Kidney (tissue), 14 donors: ENCODE data around the gene KLHL11. TPM values are rescaled to one million over a fixed set of nuclear protein-coding genes. Genes with fewer than 3 reads are reported as not detected.
"Not testable (repeated sequence)": the region's sequence is repeated elsewhere in the genome, so short reads cannot be mapped to it uniquely, and the experiment has no call there.

ENCODE experiments used
- DNase-seq, 5 donors: peaks; one replicate each; pipeline ENCODE4 v3.0.0-alpha.2; 2013 to 2020
- FAIRE-seq: peaks from 2 replicates; lab custom pipeline; 2012; peaks lifted over from hg19 to GRCh38; lab: Jason Lieb, UNC
- H3K27ac ChIP-seq, 2 donors: one replicate each; pipeline ENCODE4 v1.7.0; 2013; ENCODE audit warnings: low read depth in 2 of 2, low read length in 2 of 2, inconsistent platforms in 1 of 2
- H3K27me3 ChIP-seq: one replicate; pipeline ENCODE4 v1.7.1; 2013; ENCODE audit warnings: low read length, inconsistent platforms; ENCODE audit not compliant: control insufficient read depth, insufficient read depth
- H3K36me3 ChIP-seq, 3 donors: one replicate each; pipeline versions ENCODE4 v1.7.0 to v1.7.1; 2013; ENCODE audit warnings: low read length in 3 of 3, control low read depth in 1 of 3, inconsistent platforms in 1 of 3; ENCODE audit not compliant: insufficient read depth in 3 of 3, control insufficient read depth in 2 of 3
- H3K4me1 ChIP-seq, 3 donors: one replicate each; pipeline versions ENCODE4 v1.7.0 to v1.7.1; 2013; ENCODE audit warnings: low read length in 3 of 3, inconsistent platforms in 1 of 3, low read depth in 1 of 3; ENCODE audit not compliant: control insufficient read depth in 2 of 3, insufficient read depth in 2 of 3
- H3K4me3 ChIP-seq, 3 donors: one replicate each; pipeline versions ENCODE4 v1.7.0 to v1.8.1; 2013; ENCODE audit warnings: low read length in 3 of 3, control low read depth in 1 of 3, inconsistent platforms in 1 of 3
- H3K9ac ChIP-seq, 3 donors: one replicate each; pipeline versions ENCODE4 v1.7.0 to v1.7.1; 2013; ENCODE audit warnings: low read length in 3 of 3, control low read depth in 1 of 3, inconsistent platforms in 1 of 3
- H3K9me3 ChIP-seq, 3 donors: one replicate each; pipeline versions ENCODE4 v1.7.0 to v1.7.1; 2013; ENCODE audit warnings: low read length in 3 of 3, control low read depth in 1 of 3, inconsistent platforms in 1 of 3; ENCODE audit not compliant: control insufficient read depth in 2 of 3, insufficient read depth in 1 of 3
- intact Hi-C: fragments of 100-400 bp; cut with DNase I; formaldehyde crosslinking; loops from one replicate; pipeline ENCODE4 v1.11.1; 2022
- polyA plus RNA-seq: library from polyadenylated mRNA; stranded (reverse); fragments of 350-450 nt; fragmentation: Illumina TruSeq; extraction: RNeasy Lipid Tissue Mini Kit (QIAGEN cat#74804); gene quantifications from one replicate; pipeline ENCODE4 v1.2.3, GENCODE V29; 2014; ENCODE audit warnings: low read depth, low replicate concordance; ENCODE audit not compliant: insufficient read depth
- total RNA-seq: library from RNA; stranded (reverse); fragmentation: NEBNext Ultra II Directional; extraction: Animal tissue kit (Norgen Biotek cat#: 25700); gene quantifications from one replicate; pipeline ENCODE4 v1.2.1, GENCODE V29; 2021
- TF ChIP-seq, protein P1 (sequence below): IDR thresholded peaks from 3 replicates; pipeline ENCODE4 v1.5.1; 2012; ENCODE audit warnings: mild to moderate bottlenecking, moderate library complexity, borderline replicate concordance; ENCODE audit not compliant: insufficient read depth; ENCODE audit errors: extremely low read depth
- donor health status: control.
- donor health status: control.
- donor health status: control.
- donor health status: control.
- donor health status: control.
- donor health status: DM: yes; HTN: yes; CAD: no.
- donor health status: Normal renal cell carcinoma (clear cell type).

KLHL11 gene
- total and polyA plus RNA-seq, 2 donors from 2014 or later, result 0.37 to 16.1 TPM

DNA sequence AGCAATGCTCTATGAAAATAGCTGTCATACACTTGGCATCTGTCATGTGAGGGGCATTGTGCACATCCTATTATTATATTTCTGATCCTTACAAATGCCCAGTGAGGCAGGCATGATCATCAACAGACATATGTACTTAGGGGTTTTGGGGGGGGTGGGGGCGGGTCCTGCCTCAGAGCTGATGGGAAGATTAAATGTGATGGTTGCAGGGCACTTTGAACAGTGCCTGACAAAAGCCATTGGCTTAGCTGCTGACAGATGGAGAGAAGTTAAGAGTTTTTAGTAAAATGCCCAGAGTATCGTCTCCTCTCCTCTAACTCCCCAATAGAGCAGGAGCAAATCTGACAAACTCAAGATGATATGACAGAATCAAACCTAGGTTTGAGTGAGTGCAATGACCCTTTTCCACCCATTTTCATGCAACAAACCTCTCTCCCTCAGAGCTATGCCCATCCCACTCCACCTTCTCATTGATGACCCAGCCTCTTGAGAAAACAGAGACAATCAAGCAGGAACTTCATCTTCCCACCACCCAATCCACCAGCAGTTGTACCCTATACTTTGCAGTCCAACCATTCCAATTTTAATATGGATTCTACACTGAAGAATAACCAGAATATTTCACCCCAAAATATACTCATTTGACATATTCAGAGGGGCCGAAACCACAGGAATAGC lies 4.8 kb downstream of the KLHL11 start:
- intact Hi-C loops, result no loop called here
- Histone ChIP-seq H3K27ac (no peak overlapping the region), H3K27me3 (no peaks in the 10 kb centered on the region), H3K9ac (no peak overlapping the region), H3K36me3 (no peaks in the 10 kb centered on the region), H3K4me1 (peaks cover 0 to 15% (median 9%) of the 10 kb centered on the region in 3 donors), H3K9me3 (no peaks in the 10 kb centered on the region), H3K4me3 (no peak overlapping the region)
- TF ChIP-seq, protein P1, sequence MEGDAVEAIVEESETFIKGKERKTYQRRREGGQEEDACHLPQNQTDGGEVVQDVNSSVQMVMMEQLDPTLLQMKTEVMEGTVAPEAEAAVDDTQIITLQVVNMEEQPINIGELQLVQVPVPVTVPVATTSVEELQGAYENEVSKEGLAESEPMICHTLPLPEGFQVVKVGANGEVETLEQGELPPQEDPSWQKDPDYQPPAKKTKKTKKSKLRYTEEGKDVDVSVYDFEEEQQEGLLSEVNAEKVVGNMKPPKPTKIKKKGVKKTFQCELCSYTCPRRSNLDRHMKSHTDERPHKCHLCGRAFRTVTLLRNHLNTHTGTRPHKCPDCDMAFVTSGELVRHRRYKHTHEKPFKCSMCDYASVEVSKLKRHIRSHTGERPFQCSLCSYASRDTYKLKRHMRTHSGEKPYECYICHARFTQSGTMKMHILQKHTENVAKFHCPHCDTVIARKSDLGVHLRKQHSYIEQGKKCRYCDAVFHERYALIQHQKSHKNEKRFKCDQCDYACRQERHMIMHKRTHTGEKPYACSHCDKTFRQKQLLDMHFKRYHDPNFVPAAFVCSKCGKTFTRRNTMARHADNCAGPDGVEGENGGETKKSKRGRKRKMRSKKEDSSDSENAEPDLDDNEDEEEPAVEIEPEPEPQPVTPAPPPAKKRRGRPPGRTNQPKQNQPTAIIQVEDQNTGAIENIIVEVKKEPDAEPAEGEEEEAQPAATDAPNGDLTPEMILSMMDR, result no peak
- FAIRE-seq (no peak), DNase-seq (no peak)

DNA sequence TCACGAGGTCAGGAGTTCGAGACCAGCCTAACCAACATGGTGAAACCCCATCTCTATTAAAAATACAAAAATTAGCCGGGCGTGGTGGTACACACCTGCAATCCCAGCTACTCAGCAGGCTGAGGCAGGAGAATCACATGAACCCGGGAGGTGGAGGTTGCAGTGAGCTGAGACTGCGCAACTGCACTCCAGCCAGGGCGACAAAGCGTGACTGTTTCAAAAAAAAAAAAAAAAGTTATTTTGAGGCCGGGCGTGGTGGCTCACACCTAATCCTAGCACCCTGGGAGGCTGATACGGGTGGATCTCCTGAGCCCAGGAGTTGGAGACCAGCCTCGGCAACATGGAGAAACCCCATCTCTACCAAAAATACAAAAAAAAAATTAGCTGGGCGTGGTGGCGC lies 13.8 kb downstream of the KLHL11 start:
- H3K4me1 ChIP-seq, H3K9ac ChIP-seq, intact Hi-C loops, H3K27ac ChIP-seq, DNase-seq, H3K4me3 ChIP-seq, H3K9me3 ChIP-seq, FAIRE-seq, H3K27me3 ChIP-seq: not testable (repeated sequence)
- H3K36me3 ChIP-seq, result peaks cover 4 to 11% (median 6%) of the 10 kb centered on the region in 3 donors

DNA sequence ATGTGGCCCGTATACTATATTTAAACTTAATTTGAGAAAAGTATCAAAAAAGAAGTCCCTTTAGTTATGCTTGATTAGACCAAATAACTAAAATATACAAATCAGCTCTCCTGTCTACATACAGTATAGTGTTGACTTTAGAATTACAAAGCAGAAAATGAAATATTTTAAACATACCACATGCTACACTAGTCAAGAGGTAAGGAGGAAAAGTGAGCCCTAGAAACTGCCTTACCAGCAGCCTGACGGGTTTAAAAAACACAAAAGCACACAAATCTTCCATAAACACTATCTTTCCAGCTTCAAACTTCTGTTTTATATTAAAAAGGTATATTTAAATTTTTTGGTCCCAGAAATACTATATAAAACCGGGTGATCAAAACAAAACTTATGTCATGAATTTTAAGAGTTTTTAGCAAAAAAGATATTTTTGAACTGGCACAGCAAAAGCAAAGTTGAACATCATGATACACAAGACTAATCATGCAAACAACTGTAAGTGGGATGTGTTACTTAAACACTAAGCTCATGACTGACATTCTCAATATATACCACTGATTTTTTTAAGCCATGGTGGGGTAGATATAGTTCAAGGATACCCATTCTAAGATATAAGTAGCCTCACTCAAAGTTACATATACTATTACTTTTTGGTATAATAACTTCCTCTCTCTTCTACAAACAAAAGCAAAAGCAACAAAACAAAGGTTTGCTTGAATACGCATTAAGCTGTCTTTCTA lies 15.8 kb downstream of the KLHL11 start:
- FAIRE-seq (no peak), DNase-seq (peak in 1 of 5 donors; percentile 36)
- Histone ChIP-seq H3K27me3 (no peaks in the 10 kb centered on the region), H3K9me3 (no peaks in the 10 kb centered on the region), H3K9ac (no peak overlapping the region), H3K27ac (no peak overlapping the region), H3K4me3 (no peak overlapping the region), H3K36me3 (peaks cover 4 to 7% (median 6%) of the 10 kb centered on the region in 3 donors), H3K4me1 (peaks cover 0 to 6% (median 3%) of the 10 kb centered on the region in 3 donors)
- intact Hi-C loops, result no loop called here
- TF ChIP-seq, protein P1, result no peak

DNA sequence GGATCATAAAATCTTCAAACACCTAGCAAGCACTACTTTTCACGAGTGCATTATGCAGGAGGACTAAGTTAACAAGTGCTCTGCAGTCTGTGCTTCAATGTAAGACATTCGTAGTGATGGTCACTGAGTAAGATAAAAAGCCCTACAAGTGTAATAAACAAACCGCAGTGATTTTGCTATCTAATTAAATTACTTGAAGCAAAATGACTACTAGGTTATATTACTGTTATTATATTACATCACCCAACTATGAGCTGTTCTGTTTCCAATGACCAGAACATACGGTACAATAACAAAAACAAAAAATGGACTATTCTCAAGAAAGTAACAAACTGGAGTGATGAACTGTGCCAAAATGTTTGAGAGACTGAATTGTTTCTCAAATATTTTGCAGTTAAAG lies 16.4 kb downstream of the KLHL11 start:
- Histone ChIP-seq H3K36me3 (peaks cover 2 to 3% (median 3%) of the 10 kb centered on the region in 3 donors), H3K4me1 (peaks cover 0 to 6% (median 3%) of the 10 kb centered on the region in 3 donors), H3K27ac (no peak overlapping the region), H3K27me3 (no peaks in the 10 kb centered on the region), H3K4me3 (no peak overlapping the region), H3K9me3 (no peaks in the 10 kb centered on the region), H3K9ac (no peak overlapping the region)
- FAIRE-seq, result no peak
- DNase-seq, result no peak
- intact Hi-C loops, result no loop called here
- TF ChIP-seq, protein P1, result no peak
